Neuronal stem cell (in vitro differentiated cells): ENCODE measurements around the gene CHST11.

Experiments used
- DNase-seq: peaks from one replicate; pipeline ENCODE4 v3.0.0-alpha.2; 2013; ENCODE audit warnings: low spot score
- H2AFZ ChIP-seq: one replicate; pipeline ENCODE4 v1.6.1; 2013; ENCODE audit warnings: mild to moderate bottlenecking, low read length, inconsistent platforms
- H2AK5ac ChIP-seq: 2 replicates; pipeline ENCODE4 v1.6.1; 2013; ENCODE audit warnings: low read depth, mild to moderate bottlenecking, inconsistent platforms, low read length, moderate library complexity, mixed read lengths
- H2BK120ac ChIP-seq: 2 replicates; pipeline ENCODE4 v1.6.1; 2013; ENCODE audit warnings: low read depth, mild to moderate bottlenecking, inconsistent platforms, low read length, moderate library complexity, mixed read lengths
- H2BK12ac ChIP-seq: one replicate; pipeline ENCODE4 v1.6.1; 2013; ENCODE audit warnings: low read length, inconsistent platforms
- H2BK15ac ChIP-seq: 2 replicates; pipeline ENCODE4 v1.6.1; 2013; ENCODE audit warnings: mild to moderate bottlenecking, low read length, inconsistent platforms, mixed read lengths
- H2BK5ac ChIP-seq: one replicate; pipeline ENCODE4 v1.6.1; 2013; ENCODE audit warnings: inconsistent platforms, mild to moderate bottlenecking, low read length, moderate library complexity
- H3K14ac ChIP-seq: one replicate; pipeline ENCODE4 v1.6.1; 2013; ENCODE audit warnings: low read length, inconsistent platforms
- H3K18ac ChIP-seq: 2 replicates; pipeline ENCODE4 v1.6.1; 2013; ENCODE audit warnings: low read length, inconsistent platforms
- H3K23ac ChIP-seq: 2 replicates; pipeline ENCODE4 v1.6.1; 2013; ENCODE audit warnings: low read depth, mild to moderate bottlenecking, mixed read lengths, low read length, inconsistent platforms; ENCODE audit not compliant: poor library complexity
- H3K27ac ChIP-seq: replicated peaks from 3 replicates; pipeline ENCODE4 v1.5.1; 2013; ENCODE audit warnings: low read length, inconsistent platforms
- H3K27me3 ChIP-seq, 3 experiments: 2 replicates each; pipeline ENCODE4 v1.6.1; 2013; ENCODE audit warnings: low read length in 3 of 3, mild to moderate bottlenecking in 2 of 3, inconsistent platforms in 1 of 3, low read depth in 1 of 3, mixed read lengths in 1 of 3, moderate library complexity in 1 of 3; ENCODE audit not compliant: control insufficient read depth in 3 of 3, insufficient read depth in 3 of 3
- H3K36me3 ChIP-seq, 2 donors: replicated peaks in 1 of 2; 2 replicates each; pipeline ENCODE4 v1.6.1; 2013; ENCODE audit warnings: low read length in 2 of 2; ENCODE audit not compliant: control insufficient read depth in 2 of 2, insufficient read depth in 2 of 2
- H3K4ac ChIP-seq: 2 replicates; pipeline ENCODE4 v1.6.1; 2013; ENCODE audit warnings: inconsistent platforms, mild to moderate bottlenecking, low read length, moderate library complexity
- H3K4me1 ChIP-seq, 2 donors: 1 replicate in 1 of 2; 2 replicates in 1 of 2; pipeline ENCODE4 v1.6.1; 2013; ENCODE audit warnings: low read length in 2 of 2, low read depth in 1 of 2; ENCODE audit not compliant: control insufficient read depth in 2 of 2, insufficient read depth in 1 of 2
- H3K4me2 ChIP-seq: one replicate; pipeline ENCODE4 v1.6.1; 2013; ENCODE audit warnings: mild to moderate bottlenecking, low read length, inconsistent platforms; ENCODE audit not compliant: insufficient read depth, poor library complexity, severe bottlenecking
- H3K4me3 ChIP-seq, 2 donors: 2 replicates each; pipeline ENCODE4 v1.5.1; 2013; ENCODE audit warnings: low read length in 2 of 2, mild to moderate bottlenecking in 2 of 2, inconsistent platforms in 1 of 2, moderate library complexity in 1 of 2
- H3K79me1 ChIP-seq: one replicate; pipeline ENCODE4 v1.6.1; 2013; ENCODE audit warnings: low read depth, mild to moderate bottlenecking, inconsistent platforms, low read length, moderate library complexity
- H3K9ac ChIP-seq: one replicate; pipeline ENCODE4 v1.6.1; 2013; ENCODE audit warnings: mild to moderate bottlenecking, low read depth, low read length, inconsistent platforms; ENCODE audit not compliant: poor library complexity
- H3K9me3 ChIP-seq, 2 donors: replicated peaks in 1 of 2; 2 replicates each; pipeline versions ENCODE3 to v1.6.1; 2013; ENCODE audit warnings: low read length in 2 of 2, mild to moderate bottlenecking in 2 of 2, inconsistent platforms in 1 of 2, low read depth in 1 of 2, mixed read lengths in 1 of 2, moderate library complexity in 1 of 2; ENCODE audit not compliant: control insufficient read depth in 2 of 2, insufficient read depth in 1 of 2
- H4K8ac ChIP-seq: one replicate; pipeline ENCODE4 v1.6.1; 2013; ENCODE audit warnings: low read depth, mild to moderate bottlenecking, inconsistent platforms, low read length, moderate library complexity
- H4K91ac ChIP-seq: one replicate; pipeline ENCODE4 v1.6.1; 2013; ENCODE audit warnings: low read length, low read depth, mild to moderate bottlenecking, inconsistent platforms; ENCODE audit not compliant: poor library complexity
- WGBS, 2 donors: extraction: QIAGEN DNeasy Blood & Tissue Kit; methylation state at CpG; one replicate each; pipeline ENCODE4 v1.1.7; 2013; ENCODE audit warnings: missing lambda C conversion rate in 2 of 2, mixed read lengths in 1 of 2; ENCODE audit not compliant: insufficient read length in 2 of 2, insufficient replicate concordance in 1 of 2; ENCODE audit errors: extremely low coverage in 2 of 2; 5-methylcytosine and 5-hydroxymethylcytosine counted together

CHST11 gene

GRCh38 chr12:104510873-104511440 is 54.2 kb downstream of the CHST11 start:
- Histone ChIP-seq H3K4me2 (no peak overlapping the region), H2AK5ac (no peak overlapping the region), H3K9me3 (no peaks in the 10 kb centered on the region), H2BK5ac (no peak overlapping the region), H3K9ac (no peak overlapping the region), H2BK120ac (no peak overlapping the region), H3K27ac (no peak overlapping the region), H3K18ac (no peak overlapping the region), H2AFZ (no peak overlapping the region), H4K8ac (no peak overlapping the region), H3K14ac (no peak overlapping the region), H2BK12ac (no peak overlapping the region), H3K4me3 (no peak overlapping the region), H3K27me3 (no peaks in the 10 kb centered on the region), H3K23ac (no peak overlapping the region), H3K4me1 (peaks cover 3 to 13% of the 10 kb centered on the region in 2 donors), H4K91ac (no peak overlapping the region), H3K4ac (no peak overlapping the region), H2BK15ac (no peak overlapping the region), H3K79me1 (peaks cover 4% of the 10 kb centered on the region), H3K36me3 (no peaks in the 10 kb centered on the region)
- WGBS, 2 donors: no CpG with 5 or more reads among the region's 2 CpGs
- DNase-seq: no peak

- H3K4me1 ChIP-seq: peaks cover 3 to 7% of the 10 kb centered on the region in 2 donors
- H4K91ac ChIP-seq: no peak overlapping the region
- H3K27ac ChIP-seq: no peak overlapping the region
- no peak overlapping the region for H2BK15ac ChIP-seq
- H3K14ac ChIP-seq: no peak overlapping the region
- no peak overlapping the region for H3K4me2 ChIP-seq
- H2BK5ac ChIP-seq: no peak overlapping the region
- H2BK120ac ChIP-seq: no peak overlapping the region
- no peaks in the 10 kb centered on the region for H3K36me3 ChIP-seq
- no peaks in the 10 kb centered on the region for H3K27me3 ChIP-seq
- no CpG with 5 or more reads among the region's 6 CpGs for WGBS, 2 donors
- no peak overlapping the region for H3K9ac ChIP-seq
- H3K23ac ChIP-seq: no peak overlapping the region
- H4K8ac ChIP-seq: no peak overlapping the region
- H2AFZ ChIP-seq: no peak overlapping the region
- DNase-seq: peak; percentile 26
- no peaks in the 10 kb centered on the region for H3K9me3 ChIP-seq
- H2BK12ac ChIP-seq: no peak overlapping the region
- no peak overlapping the region for H3K18ac ChIP-seq
- no peak overlapping the region for H3K4ac ChIP-seq
- H2AK5ac ChIP-seq: no peak overlapping the region
- peaks cover 4% of the 10 kb centered on the region for H3K79me1 ChIP-seq
- no peak overlapping the region for H3K4me3 ChIP-seq
Observed at GRCh38 chr12:104513681-104514080, 56.9 kb downstream of the CHST11 start.

GRCh38 chr12:104514092-104514810 is 57.5 kb downstream of the CHST11 start:
- Histone ChIP-seq H3K4me1 (peaks cover 3 to 7% of the 10 kb centered on the region in 2 donors), H4K91ac (no peak overlapping the region), H3K27me3 (no peaks in the 10 kb centered on the region), H3K18ac (no peak overlapping the region), H2BK120ac (no peak overlapping the region), H3K23ac (no peak overlapping the region), H2BK12ac (no peak overlapping the region), H3K4me3 (no peak overlapping the region), H3K27ac (no peak overlapping the region), H3K14ac (no peak overlapping the region), H3K4me2 (no peak overlapping the region), H3K79me1 (peaks cover 4% of the 10 kb centered on the region), H2BK5ac (no peak overlapping the region), H2AK5ac (no peak overlapping the region), H4K8ac (no peak overlapping the region), H3K9ac (no peak overlapping the region), H2BK15ac (no peak overlapping the region), H3K4ac (no peak overlapping the region), H2AFZ (no peak overlapping the region), H3K9me3 (no peaks in the 10 kb centered on the region), H3K36me3 (no peaks in the 10 kb centered on the region)
- no CpG with 5 or more reads among the region's 9 CpGs for WGBS, 2 donors
- DNase-seq: no peak

- H3K23ac ChIP-seq: no peak overlapping the region
- no peak overlapping the region for H2BK15ac ChIP-seq
- no peak overlapping the region for H3K4ac ChIP-seq
- DNase-seq: no peak
- H3K79me1 ChIP-seq: peaks cover 4% of the 10 kb centered on the region
- H3K4me2 ChIP-seq: no peak overlapping the region
- WGBS, 2 donors: no CpG with 5 or more reads among the region's 1 CpG
- no peaks in the 10 kb centered on the region for H3K36me3 ChIP-seq
- no peak overlapping the region for H2AK5ac ChIP-seq
- H4K91ac ChIP-seq: no peak overlapping the region
- H2AFZ ChIP-seq: no peak overlapping the region
- peak overlapping the region; percentile 21 for H3K9ac ChIP-seq
- no peak overlapping the region for H3K18ac ChIP-seq
- peaks cover 7 to 9% of the 10 kb centered on the region in 2 donors for H3K4me1 ChIP-seq
- H2BK12ac ChIP-seq: no peak overlapping the region
- H4K8ac ChIP-seq: no peak overlapping the region
- H3K4me3 ChIP-seq: no peak overlapping the region
- no peak overlapping the region for H2BK120ac ChIP-seq
- no peaks in the 10 kb centered on the region for H3K27me3 ChIP-seq
- no peak overlapping the region for H3K14ac ChIP-seq
- H3K9me3 ChIP-seq: no peaks in the 10 kb centered on the region
- no peak overlapping the region for H2BK5ac ChIP-seq
- no peak overlapping the region for H3K27ac ChIP-seq
Observed at GRCh38 chr12:104515899-104516298, 59.2 kb downstream of the CHST11 start.
